GM12874 (cell line): ENCODE data around the gene HS6ST3.

Source experiments
- CTCF ChIP-seq: IDR thresholded peaks from 2 replicates; pipeline ENCODE4 v1.5.1; 2011; ENCODE audit warnings: low read depth, mild to moderate bottlenecking, control low read depth, low read length, moderate library complexity; ENCODE audit not compliant: insufficient read depth

Gene HS6ST3

GRCh38 chr13:96460609-96461008 lies 370.7 kb downstream of the HS6ST3 start:
- no peak for TF ChIP-seq CTCF

- TF ChIP-seq CTCF = no peak
These were observed 383.7 kb downstream of the HS6ST3 start for GRCh38 chr13:96473526-96474180.

GRCh38 chr13:96474181-96474557 lies 384.3 kb downstream of the HS6ST3 start:
- TF ChIP-seq CTCF = no peak

GRCh38 chr13:96475103-96475502 lies 385.2 kb downstream of the HS6ST3 start:
- TF ChIP-seq CTCF = no peak

DNA sequence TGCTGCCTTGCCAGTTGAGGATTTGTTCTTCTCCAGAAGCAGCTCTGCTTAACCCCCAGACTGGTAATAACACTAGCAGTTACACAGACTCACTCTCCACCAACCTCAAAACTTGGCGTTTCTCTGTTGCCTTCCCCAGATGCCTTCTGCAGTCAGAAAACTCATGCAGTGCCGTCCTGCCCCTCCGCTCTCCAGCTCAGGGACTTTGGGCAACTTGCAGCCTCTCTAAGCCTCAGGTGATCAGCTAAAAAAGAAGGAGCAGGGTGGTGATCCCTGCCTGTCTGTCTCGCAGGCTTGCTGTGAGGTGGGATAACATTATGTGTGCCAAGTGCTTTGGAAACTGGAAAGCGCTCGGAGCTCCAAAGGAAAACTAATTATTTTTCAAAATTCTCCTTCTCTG lies 391.6 kb downstream of the HS6ST3 start:
- no peak for TF ChIP-seq CTCF

GRCh38 chr13:96490496-96490989 lies 400.6 kb downstream of the HS6ST3 start:
- TF ChIP-seq CTCF = no peak

DNA sequence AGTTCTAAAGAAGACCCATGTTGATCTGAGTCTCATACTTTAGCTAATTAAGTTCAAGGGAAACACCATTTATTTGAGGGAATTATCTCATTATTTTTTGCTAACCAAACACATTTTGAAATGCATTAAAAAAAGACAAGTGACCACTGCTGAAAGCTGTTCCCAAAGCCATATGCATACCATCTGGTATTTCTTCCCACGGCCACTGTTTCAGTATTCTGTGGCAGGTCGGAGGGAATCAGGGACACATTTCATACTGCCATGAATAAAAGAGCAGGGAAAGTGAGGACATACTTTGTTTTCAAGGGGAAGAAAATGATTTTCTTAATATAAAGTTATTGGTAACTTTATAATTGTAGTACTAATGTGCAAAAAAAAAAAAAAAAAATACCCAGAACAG lies 401.2 kb downstream of the HS6ST3 start:
- TF ChIP-seq CTCF = no peak
